H1 (cell line): ENCODE results near the gene WBP11. TPM values are rescaled to one million over a fixed set of nuclear protein-coding genes. Genes with fewer than 3 reads are reported as not detected.

Source experiments
- CTCF ChIA-PET: fragments of 300-600 bp; sonication (Branson Sonifier 250); formaldehyde crosslinking; loops from one replicate; lab custom pipeline; 2021; ENCODE audit not compliant: partially characterized antibody; lab: Charles Lee
- POLR2A ChIA-PET: fragments of 300-600 bp; sonication (Branson Sonifier 250); formaldehyde crosslinking; loops from one replicate; lab custom pipeline; 2021; ENCODE audit warnings: inconsistent platforms; ENCODE audit not compliant: partially characterized antibody; lab: Charles Lee
- DNase-seq, 2 experiments: peaks; one replicate each; pipeline versions ENCODE4 v3.0.0 to v3.0.0-alpha.2; 2010 to 2022; ENCODE audit warnings: low spot score in 2 of 2, low read depth in 1 of 2, mixed read lengths in 1 of 2
- FAIRE-seq: peaks from 2 replicates; lab custom pipeline; 2011; peaks lifted over from hg19 to GRCh38; lab: Jason Lieb, UNC
- H2AFZ ChIP-seq: 2 replicates; pipeline ENCODE4 v1.8.1; 2012; ENCODE audit warnings: low read length, inconsistent platforms
- H2AK5ac ChIP-seq: 2 replicates; pipeline ENCODE4 v1.6.1; 2013; ENCODE audit warnings: low read depth, low read length
- H2BK120ac ChIP-seq: replicated peaks from 2 replicates; pipeline ENCODE3; 2013; ENCODE audit warnings: low read depth, low read length, inconsistent platforms
- H2BK12ac ChIP-seq: 2 replicates; pipeline ENCODE4 v1.6.1; 2013; ENCODE audit warnings: low read depth, low read length
- H2BK15ac ChIP-seq: 2 replicates; pipeline ENCODE4 v1.6.1; 2013; ENCODE audit warnings: low read length
- H2BK20ac ChIP-seq: 2 replicates; pipeline ENCODE4 v1.6.1; 2013; ENCODE audit warnings: low read length
- H2BK5ac ChIP-seq: 2 replicates; pipeline ENCODE4 v1.6.1; 2013; ENCODE audit warnings: low read depth, low read length
- H3K14ac ChIP-seq: 2 replicates; pipeline ENCODE4 v1.6.1; 2013; ENCODE audit warnings: inconsistent platforms; ENCODE audit not compliant: insufficient read length
- H3K18ac ChIP-seq: 2 replicates; pipeline ENCODE4 v1.6.1; 2013; ENCODE audit warnings: low read length; ENCODE audit errors: extremely low read depth
- H3K23ac ChIP-seq: 2 replicates; pipeline ENCODE4 v1.6.1; 2013; ENCODE audit warnings: inconsistent platforms; ENCODE audit not compliant: insufficient read length
- H3K23me2 ChIP-seq: 2 replicates; pipeline ENCODE4 v1.6.1; 2013; ENCODE audit warnings: low read depth, low read length
- H3K27ac ChIP-seq: 2 replicates; pipeline ENCODE4 v1.6.1; 2011; ENCODE audit warnings: low read depth, low read length, inconsistent platforms
- H3K27me3 ChIP-seq, 4 experiments: replicated peaks in 1 of 4; 1 replicate in 1 of 4; 2 replicates in 3 of 4; pipeline versions ENCODE4 v1.6.1 to v1.8.1; 2011 to 2013; ENCODE audit warnings: low read length in 3 of 4, mild to moderate bottlenecking in 3 of 4, inconsistent platforms in 2 of 4, mixed read lengths in 2 of 4, moderate library complexity in 1 of 4; ENCODE audit not compliant: control insufficient read depth in 3 of 4, insufficient read depth in 3 of 4; ENCODE audit errors: extremely low read depth in 1 of 4
- H3K36me3 ChIP-seq, 4 experiments: 2 replicates each; pipeline versions ENCODE4 v1.6.1 to v1.8.1; 2011 to 2013; ENCODE audit warnings: mild to moderate bottlenecking in 4 of 4, low read length in 3 of 4, moderate library complexity in 2 of 4, control low read depth in 1 of 4, inconsistent platforms in 1 of 4; ENCODE audit not compliant: insufficient read depth in 4 of 4, control insufficient read depth in 2 of 4
- H3K4ac ChIP-seq: replicated peaks from 2 replicates; pipeline ENCODE3; 2013; ENCODE audit warnings: low read length, low read depth, mixed read lengths, inconsistent platforms; ENCODE audit not compliant: insufficient read length
- H3K4me1 ChIP-seq, 4 experiments: replicated peaks in 1 of 4; 1 replicate in 1 of 4; 2 replicates in 3 of 4; pipeline versions ENCODE4 v1.6.1 to v1.8.1; 2011 to 2013; ENCODE audit warnings: low read length in 3 of 4, inconsistent platforms in 2 of 4, mixed read lengths in 1 of 4; ENCODE audit not compliant: insufficient read depth in 4 of 4, control insufficient read depth in 3 of 4
- H3K4me2 ChIP-seq, 2 experiments: 2 replicates each; pipeline versions ENCODE4 v1.6.1 to v1.8.1; 2011 to 2013; ENCODE audit warnings: low read depth in 2 of 2, low read length in 2 of 2, control low read depth in 1 of 2, inconsistent platforms in 1 of 2, mild to moderate bottlenecking in 1 of 2; ENCODE audit not compliant: insufficient read depth in 1 of 2
- H3K4me3 ChIP-seq, 4 experiments: fragments of 200-600, 300-600 bp in 1 of 4; sonication (generic), shearing (Covaris generic), sonication (Bioruptor Twin) in 1 of 4; 2 replicates each; pipeline versions ENCODE4 v1.5.1 to v1.8.1; 2011 to 2016; ENCODE audit warnings: low read length in 4 of 4, low read depth in 3 of 4, control low read depth in 2 of 4, inconsistent platforms in 2 of 4, mild to moderate bottlenecking in 2 of 4, mixed read lengths in 1 of 4, moderate library complexity in 1 of 4; ENCODE audit not compliant: insufficient read depth in 2 of 4; ENCODE audit errors: extremely low read depth in 1 of 4
- H3K56ac ChIP-seq: replicated peaks from 2 replicates; pipeline ENCODE3; 2013; ENCODE audit warnings: low read depth, mild to moderate bottlenecking, mixed read lengths, low read length, inconsistent platforms; ENCODE audit not compliant: insufficient read length
- H3K79me1 ChIP-seq: 2 replicates; pipeline ENCODE4 v1.6.1; 2013; ENCODE audit warnings: low read depth, low read length, control low read depth
- H3K79me2 ChIP-seq, 2 experiments: 2 replicates each; pipeline versions ENCODE4 v1.6.1 to v1.8.1; 2012 to 2013; ENCODE audit warnings: low read length in 2 of 2, mild to moderate bottlenecking in 2 of 2, inconsistent platforms in 1 of 2; ENCODE audit not compliant: insufficient read depth in 2 of 2, control insufficient read depth in 1 of 2
- H3K9ac ChIP-seq, 4 experiments: replicated peaks in 1 of 4; 1 replicate in 1 of 4; 2 replicates in 3 of 4; pipeline versions ENCODE4 v1.6.1 to v1.8.1; 2011 to 2013; ENCODE audit warnings: low read depth in 3 of 4, low read length in 3 of 4, control low read depth in 2 of 4, mild to moderate bottlenecking in 2 of 4, moderate library complexity in 2 of 4, inconsistent platforms in 1 of 4; ENCODE audit errors: extremely low read depth in 1 of 4
- H3K9me3 ChIP-seq, 2 experiments: 2 replicates each; pipeline versions ENCODE4 v1.6.1 to v1.8.1; 2012 to 2013; ENCODE audit warnings: mild to moderate bottlenecking in 2 of 2, moderate library complexity in 2 of 2, control low read depth in 1 of 2, inconsistent platforms in 1 of 2, low read depth in 1 of 2, low read length in 1 of 2, mixed read lengths in 1 of 2; ENCODE audit not compliant: insufficient read depth in 2 of 2
- H4K20me1 ChIP-seq, 2 experiments: replicated peaks in 1 of 2; 2 replicates each; pipeline versions ENCODE3 to v1.8.1; 2011 to 2013; ENCODE audit warnings: inconsistent platforms in 2 of 2, low read length in 2 of 2, mild to moderate bottlenecking in 1 of 2; ENCODE audit not compliant: insufficient read depth in 2 of 2, control insufficient read depth in 1 of 2
- H4K5ac ChIP-seq: 2 replicates; pipeline ENCODE4 v1.6.1; 2013; ENCODE audit warnings: low read length, low read depth, mixed read lengths, inconsistent platforms; ENCODE audit not compliant: insufficient read length
- H4K8ac ChIP-seq: 2 replicates; pipeline ENCODE4 v1.8.0; 2013; ENCODE audit warnings: mild to moderate bottlenecking, moderate library complexity, low read length, inconsistent platforms; ENCODE audit not compliant: insufficient read depth; ENCODE audit errors: extremely low read depth
- H4K91ac ChIP-seq: replicated peaks from 2 replicates; pipeline ENCODE3; 2013; ENCODE audit warnings: low read length, mixed read lengths, inconsistent platforms; ENCODE audit not compliant: insufficient read length
- RAD21 ChIP-seq, 2 experiments: IDR thresholded peaks in 1 of 2; conservative IDR thresholded peaks in 1 of 2; 2 replicates each; pipeline ENCODE4 v1.6.1; 2011; ENCODE audit warnings: low read depth in 2 of 2, low read length in 2 of 2, improper control_type of control experiment in 1 of 2, inconsistent platforms in 1 of 2, mild to moderate bottlenecking in 1 of 2, moderate library complexity in 1 of 2
- SP4 ChIP-seq: IDR thresholded peaks from 2 replicates; pipeline ENCODE4 v1.6.1; 2012; ENCODE audit warnings: low read length, inconsistent platforms
- YY1 ChIP-seq: IDR thresholded peaks from 2 replicates; pipeline ENCODE4 v1.6.1; 2011; ENCODE audit warnings: low read depth, mild to moderate bottlenecking, low read length
- WGBS, 2 experiments: shearing (Covaris generic) in 1 of 2; methylation state at CpG; one replicate each; pipeline versions ENCODE4 v1.1.6 to v1.1.7; 2013 to 2015; ENCODE audit warnings: low lambda C conversion rate in 2 of 2, mixed read lengths in 2 of 2, inconsistent platforms in 1 of 2, low coverage in 1 of 2, missing lambda C conversion rate in 1 of 2; ENCODE audit not compliant: insufficient replicate concordance in 2 of 2, insufficient coverage in 1 of 2, insufficient read length in 1 of 2; ENCODE audit errors: extremely low coverage in 1 of 2, missing lambda C conversion rate in 1 of 2; 5-methylcytosine and 5-hydroxymethylcytosine counted together
- polyA plus RNA-seq, 7 experiments: library from polyadenylated mRNA; depleted of rRNA in 3 of 7; stranded (reverse) in 5 of 7; unstranded in 2 of 7; fragments of >200 nt in 5 of 7; fragments of 200-250 nt in 2 of 7; gene quantifications; 1 replicate in 5 of 7; 2 replicates in 1 of 7; 4 replicates in 1 of 7; pipeline versions ENCODE4 v1.2.1 to v1.2.3, GENCODE V29; 2011 to 2013; ENCODE audit warnings: missing spikeins in 2 of 7, mixed read lengths in 2 of 7
- total RNA-seq: library from RNA; stranded (reverse); fragmentation: NEBNext Ultra II Directional; extraction: Animal tissue kit (Norgen Biotek cat#: 25700); gene quantifications from 2 replicates; pipeline ENCODE4 v1.2.1, GENCODE V29; 2021

The WBP11 gene
- total and polyA plus RNA-seq, 2 of the 8 experiments (the other 6 are each of a cell fraction or from before 2014, with no cell fraction given), result 22.1 to 134 TPM

DNA sequence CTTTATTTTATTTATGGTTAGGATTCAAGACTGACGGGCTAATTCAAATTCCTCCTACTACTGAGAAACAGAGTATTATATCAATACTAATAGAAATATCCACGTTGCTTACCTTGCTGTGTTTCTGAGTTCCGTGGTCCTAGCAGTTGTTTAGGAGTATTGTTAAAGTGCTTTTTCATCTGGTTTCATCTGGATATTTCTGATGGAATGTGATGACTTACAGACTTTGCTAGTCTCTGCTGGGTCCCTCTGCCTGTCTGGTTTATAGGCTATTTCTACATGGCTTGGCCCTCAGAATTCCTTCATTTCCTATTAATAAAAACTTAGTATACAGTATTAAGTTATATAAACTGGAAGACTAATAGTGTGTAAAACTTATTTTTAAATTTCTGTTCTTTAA lies 10.7 kb upstream of the WBP11 start, which contains the start of gene SMCO3:
Gene SMCO3 (minus strand): TSS at position 169 of the 400 bp plus-strand sequence. CDS start 7,502 bp downstream, outside the sequence.
- no peak within 1 kb of the TSS for H4K8ac ChIP-seq
- POLR2A ChIA-PET, result interaction anchor here (1.4 kb wide), 1 partner anchor 43 kb away, joined by 6 read pairs; a partner anchor contains a TSS
- no peaks in the 10 kb centered on the region for H3K79me1 ChIP-seq
- no peak within 1 kb of the TSS for H2BK15ac ChIP-seq
- H2AFZ ChIP-seq, result no peak within 1 kb of the TSS
- H3K23ac ChIP-seq, result no peak within 1 kb of the TSS
- no peak within 1 kb of the TSS for H3K4me3 ChIP-seq
- H3K18ac ChIP-seq, result no peak within 1 kb of the TSS
- no peak within 1 kb of the TSS for H3K9ac ChIP-seq
- DNase-seq (no peak), FAIRE-seq (no peak)
- H4K20me1 ChIP-seq, result no peaks in the 10 kb centered on the region
- H2BK20ac ChIP-seq, result no peak within 1 kb of the TSS
- no peak within 1 kb of the TSS for H4K91ac ChIP-seq
- no peak within 1 kb of the TSS for H2BK12ac ChIP-seq
- no peak within 1 kb of the TSS for H3K27ac ChIP-seq
- H3K56ac ChIP-seq, result no peak within 1 kb of the TSS
- H2BK120ac ChIP-seq, result no peak within 1 kb of the TSS
- no peaks in the 10 kb centered on the region for H3K4me1 ChIP-seq
- H3K27me3 ChIP-seq, result no peaks in the 10 kb centered on the region
- H3K4me2 ChIP-seq, result no peak within 1 kb of the TSS
- H3K9me3 ChIP-seq, result no peaks in the 10 kb centered on the region
- no peak within 1 kb of the TSS for H3K14ac ChIP-seq
- TF ChIP-seq RAD21 (IDR thresholded peaks at IDR 0.05 in 1 of 2, conservative IDR thresholded peaks at IDR 0.05 in 1 of 2; ENCODE audit: low read depth in 2 of 2, low read length in 2 of 2) (no peak), YY1 (no peak), SP4 (no peak)
- H2BK5ac ChIP-seq, result no peak within 1 kb of the TSS
- H3K79me2 ChIP-seq, result no peaks in the 10 kb centered on the region
- no peak within 1 kb of the TSS for H4K5ac ChIP-seq
- H3K36me3 ChIP-seq, result no peaks in the 10 kb centered on the region
- CTCF ChIA-PET, result interaction anchor here (2.1 kb wide), 1 partner anchor 9 kb away, joined by 5 read pairs; no protein-coding TSS in a partner anchor
- 80% methylated on average over 3 of the region's 3 CpGs; no CpG with 5 or more reads in 1 of the 2 experiments for WGBS, 2 experiments
- no peak within 1 kb of the TSS for H3K4ac ChIP-seq
- H2AK5ac ChIP-seq, result no peak within 1 kb of the TSS
- H3K23me2 ChIP-seq, result no peaks in the 10 kb centered on the region
